ENCODE results near the gene HS6ST1. TPM values are rescaled to one million over a fixed set of nuclear protein-coding genes. Genes with fewer than 3 reads are reported as not detected.

Gene HS6ST1
- total RNA-seq, 1 donor from 2014 or later: 30.8 TPM

GRCh38 chr2:128249555-128249954 is 69.1 kb downstream of the HS6ST1 start:
- DNase-seq (ENCODE audit: low read depth): no peak

- no peak for DNase-seq (ENCODE audit: low read depth)
These were observed 72.9 kb downstream of the HS6ST1 start for GRCh38 chr2:128245813-128246212.

DNA sequence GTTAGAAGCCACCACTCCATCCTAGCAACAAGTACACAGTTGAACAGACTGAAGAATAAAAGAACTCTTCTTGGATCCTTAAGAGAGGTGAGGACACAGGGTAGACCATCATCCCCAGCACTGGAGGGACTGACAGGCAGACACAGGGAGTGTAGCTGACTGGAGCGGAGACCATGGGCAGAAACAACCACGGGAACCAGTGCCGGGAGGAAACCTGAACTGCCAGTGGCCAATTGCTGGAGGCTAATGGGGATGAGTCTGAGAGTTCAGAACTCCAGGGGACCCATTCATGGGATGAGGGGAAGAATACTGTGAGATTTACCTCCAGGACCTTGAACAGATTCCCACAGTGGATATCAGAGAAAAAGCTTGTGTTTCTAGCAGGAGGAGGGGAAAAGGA is 76.8 kb downstream of the HS6ST1 start:
- DNase-seq (ENCODE audit: low read depth): no peak

DNA sequence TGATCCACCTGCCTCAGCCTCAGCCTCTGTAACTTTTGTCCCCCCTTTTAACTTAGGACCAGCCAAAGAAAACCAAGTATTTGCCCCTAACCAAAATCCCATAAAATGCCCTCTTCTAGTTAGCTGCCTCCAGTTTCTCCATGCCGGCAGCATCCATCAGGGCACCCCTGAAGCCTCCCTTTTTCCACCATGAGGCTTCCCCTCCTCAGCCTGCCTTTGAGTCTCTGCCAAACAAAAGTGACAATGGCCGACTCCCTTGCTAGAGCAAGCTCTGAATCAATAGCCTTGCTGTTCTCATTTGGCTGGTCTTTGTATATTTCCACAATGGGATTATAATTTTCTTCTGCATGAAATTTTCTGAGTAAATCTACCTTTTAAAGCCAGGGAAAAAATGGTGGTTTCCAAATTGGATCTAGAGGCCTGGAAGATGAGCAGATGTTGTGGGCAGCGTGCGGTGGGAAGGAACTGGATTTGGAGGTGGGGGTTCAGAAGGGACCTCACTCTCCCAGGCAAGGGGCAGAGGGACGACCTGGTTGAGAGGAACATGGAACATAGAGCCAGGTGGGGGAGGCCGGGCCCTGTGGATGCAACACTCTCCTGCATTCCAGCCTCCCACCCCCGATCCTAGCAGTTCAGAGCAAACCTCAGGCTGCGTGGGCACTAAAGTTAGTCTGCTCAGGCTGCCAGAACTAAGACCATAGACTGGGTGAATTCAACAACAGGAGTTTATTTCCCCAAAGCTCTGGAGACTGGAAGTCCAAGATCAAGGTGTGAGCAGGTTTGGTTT is 80.6 kb downstream of the HS6ST1 start:
- no peak for DNase-seq (ENCODE audit: low read depth)

- DNase-seq (ENCODE audit: low read depth): no peak
These were observed 81.6 kb downstream of the HS6ST1 start for GRCh38 chr2:128237081-128237534.

GRCh38 chr2:128236491-128237035 is 82.1 kb downstream of the HS6ST1 start:
- peak; percentile 24 for DNase-seq (ENCODE audit: low read depth)

GRCh38 chr2:128235581-128235980 is 83.1 kb downstream of the HS6ST1 start:
- DNase-seq (ENCODE audit: low read depth): no peak

DNA sequence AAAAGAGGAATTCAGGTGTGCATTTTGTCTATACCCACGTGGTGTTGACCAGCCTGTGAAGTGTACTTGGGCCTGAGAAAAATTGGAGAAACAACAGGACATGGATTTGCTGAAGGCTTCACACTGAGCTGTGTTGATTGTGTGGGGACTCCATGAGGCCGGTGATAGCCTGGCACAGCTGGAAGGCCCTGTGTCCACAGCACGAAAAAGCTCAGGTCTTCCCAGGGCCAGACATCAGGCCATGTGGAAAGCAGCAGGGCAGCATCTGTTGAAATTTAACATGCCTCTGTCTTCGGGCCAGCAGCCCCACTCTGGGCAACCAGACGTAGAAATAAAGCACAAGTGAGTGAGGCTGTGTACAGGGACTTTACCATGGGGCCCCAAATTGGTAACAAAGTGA is 84.1 kb downstream of the HS6ST1 start:
- no peak for DNase-seq (ENCODE audit: low read depth)

DNA sequence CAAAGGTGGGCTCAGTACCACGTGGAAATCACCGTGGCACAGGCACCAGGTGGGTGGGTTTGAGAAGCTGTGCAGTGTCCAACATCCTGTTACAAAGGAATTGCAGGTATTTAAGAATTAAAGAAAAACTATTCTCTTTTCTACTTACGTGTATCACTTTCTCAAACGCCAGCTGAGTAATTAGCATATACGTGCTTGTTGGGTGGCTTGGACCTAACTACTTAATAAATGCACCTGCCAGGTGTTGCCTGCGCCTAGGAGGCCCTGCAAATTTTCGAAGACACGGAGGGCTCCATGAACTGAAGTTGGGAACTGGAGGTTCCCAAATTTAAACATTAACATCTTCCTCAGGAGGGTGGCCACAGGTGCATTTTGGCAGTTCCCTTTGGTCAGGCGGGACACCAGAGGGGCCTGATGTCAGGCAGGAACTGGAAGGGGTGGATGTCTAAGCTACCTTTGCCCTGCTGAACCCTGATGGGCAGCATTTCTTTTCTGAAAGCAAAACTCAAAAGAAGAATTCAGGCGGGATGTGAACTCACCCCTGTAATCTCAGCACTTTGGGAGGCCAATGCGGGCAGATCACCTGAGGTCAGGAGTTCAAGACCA is 84.8 kb downstream of the HS6ST1 start:
- DNase-seq (ENCODE audit: low read depth): no peak

- DNase-seq (ENCODE audit: low read depth): peak; percentile 81
These were observed 85.5 kb downstream of the HS6ST1 start for GRCh38 chr2:128232965-128233789.

DNA sequence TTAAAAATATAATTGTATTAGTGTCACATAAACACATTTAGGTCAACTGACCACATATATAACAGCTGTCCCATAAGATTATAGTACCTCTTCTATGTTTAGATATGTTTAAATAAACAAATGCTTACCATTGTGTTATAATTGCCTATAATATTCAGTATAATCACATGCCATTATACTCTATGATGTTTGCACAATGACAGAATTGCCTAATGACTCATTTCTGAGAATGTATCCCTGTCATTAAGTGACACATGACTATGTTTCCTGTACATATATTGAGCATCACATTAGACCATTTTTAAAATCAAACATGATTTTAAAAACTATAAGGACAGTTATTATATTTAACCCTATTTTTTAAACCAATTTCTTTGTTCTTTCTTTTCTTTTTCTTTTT is 89.8 kb downstream of the HS6ST1 start:
- no peak for DNase-seq (ENCODE audit: low read depth)

DNA sequence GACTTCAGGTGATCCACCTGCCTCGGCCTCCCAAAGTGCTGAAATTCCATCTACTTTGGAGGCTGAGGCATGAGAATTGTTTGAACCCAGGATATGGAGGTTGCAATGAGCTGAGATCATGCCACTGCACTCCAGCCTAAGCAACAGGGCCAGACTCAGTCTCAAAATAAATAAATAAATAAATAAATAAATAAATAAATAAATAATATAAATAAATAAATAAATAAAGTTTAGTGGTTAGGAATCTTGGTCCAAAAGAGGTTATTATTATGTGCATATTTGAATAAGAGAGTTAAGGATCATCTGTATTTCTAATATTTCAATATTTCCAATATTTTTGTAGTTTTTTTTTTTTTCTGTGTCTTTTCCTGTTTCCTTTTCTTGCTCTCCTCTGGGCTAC is 90.8 kb downstream of the HS6ST1 start:
- no peak for DNase-seq (ENCODE audit: low read depth)

- DNase-seq (ENCODE audit: low read depth): no peak
These were observed 98.8 kb downstream of the HS6ST1 start for GRCh38 chr2:128219891-128220290.

GRCh38 chr2:128217671-128218070 is 101.0 kb downstream of the HS6ST1 start:
- no peak for DNase-seq (ENCODE audit: low read depth)

DNA sequence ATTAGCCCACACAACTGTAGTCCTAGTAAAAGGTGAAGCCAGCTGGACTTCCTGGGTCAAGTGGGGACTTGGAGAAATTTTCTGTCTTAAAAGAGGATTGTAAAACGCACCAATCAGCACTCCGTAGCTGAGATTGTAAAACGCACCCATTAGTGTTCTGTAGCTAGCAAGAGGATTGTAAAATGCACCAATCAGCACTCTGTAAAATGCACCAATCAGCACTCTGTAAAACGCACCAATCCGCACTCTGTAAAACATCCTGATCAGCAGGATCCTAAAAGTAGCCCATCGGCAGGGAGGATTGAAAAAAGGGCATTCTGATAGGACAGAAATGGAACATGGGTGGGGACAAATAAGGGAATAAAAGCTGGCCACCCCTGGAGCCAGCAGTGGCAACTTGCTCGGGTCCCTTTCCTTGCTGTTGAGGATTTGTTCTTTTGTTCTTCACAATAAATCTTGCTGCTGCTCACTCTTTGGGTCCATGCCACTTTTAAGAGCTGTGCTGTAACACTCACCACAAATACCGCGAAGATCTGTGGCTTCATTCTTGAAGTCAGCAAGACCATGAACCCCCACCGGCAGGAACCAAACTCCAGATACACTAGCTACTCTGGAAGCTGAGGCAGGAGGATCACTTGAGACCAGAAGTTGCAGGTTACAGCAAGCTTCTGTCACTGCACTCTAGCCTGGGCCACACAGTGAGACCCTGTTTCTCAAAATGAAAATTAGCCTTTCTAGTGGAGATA is 102.6 kb downstream of the HS6ST1 start:
- peak; percentile 32 for DNase-seq (ENCODE audit: low read depth)

Other genes starting within 250 kb of the HS6ST1 start
- gene UGGT1, start 227.7 kb downstream of the HS6ST1 start, total RNA-seq: 60.1 and 82.5 TPM in 2 replicates

Measured in myocyte (in vitro differentiated cells).